ENCODE results near the gene GHITM. TPM values are rescaled to one million over a fixed set of nuclear protein-coding genes. Genes with fewer than 3 reads are reported as not detected.
A peak's percentile ranks its signal among the peaks of the same experiment; 100 is the strongest.
"Not testable (repeated sequence)": the region's sequence is repeated elsewhere in the genome, so short reads cannot be mapped to it uniquely, and the experiment has no call there.

GHITM gene
- total and polyA plus RNA-seq, 10 donors = 69.2 to 152 (median 102) TPM

DNA sequence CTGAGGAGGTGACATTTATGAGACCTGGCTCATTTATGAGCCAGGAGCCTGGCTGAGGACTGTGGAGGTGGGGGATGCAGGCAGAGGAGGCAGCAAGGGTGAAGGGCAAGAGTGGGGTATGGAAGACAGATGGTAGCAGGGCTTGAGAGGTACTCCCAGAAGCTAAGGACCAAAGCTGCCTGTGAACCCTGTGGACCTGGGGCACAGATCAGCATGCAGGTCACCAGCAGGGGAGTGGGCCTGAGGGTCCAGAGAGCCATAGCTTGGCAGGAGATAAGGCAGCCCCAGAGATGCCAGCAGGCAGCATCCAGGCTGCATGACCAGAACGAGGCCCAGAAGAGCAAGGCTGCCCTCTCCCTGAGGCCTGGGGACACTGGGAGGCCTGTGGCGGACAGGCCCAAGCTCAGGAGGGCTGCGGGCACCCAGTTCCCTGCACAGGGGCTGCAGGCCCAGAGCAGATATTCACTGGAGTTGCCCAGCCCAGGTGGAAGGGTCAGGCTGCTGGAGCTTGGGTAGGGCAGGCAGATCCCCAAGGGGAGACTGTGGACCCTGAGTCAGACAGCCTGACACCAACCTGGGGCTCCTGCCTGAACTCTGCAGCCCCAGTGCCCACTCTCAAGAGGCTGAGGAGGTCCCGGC lies 37.6 kb downstream of the GHITM start:
- no peak for TF ChIP-seq POLR2AphosphoS5 (IDR thresholded peaks at IDR 0.05)
- TF ChIP-seq, protein P1, sequence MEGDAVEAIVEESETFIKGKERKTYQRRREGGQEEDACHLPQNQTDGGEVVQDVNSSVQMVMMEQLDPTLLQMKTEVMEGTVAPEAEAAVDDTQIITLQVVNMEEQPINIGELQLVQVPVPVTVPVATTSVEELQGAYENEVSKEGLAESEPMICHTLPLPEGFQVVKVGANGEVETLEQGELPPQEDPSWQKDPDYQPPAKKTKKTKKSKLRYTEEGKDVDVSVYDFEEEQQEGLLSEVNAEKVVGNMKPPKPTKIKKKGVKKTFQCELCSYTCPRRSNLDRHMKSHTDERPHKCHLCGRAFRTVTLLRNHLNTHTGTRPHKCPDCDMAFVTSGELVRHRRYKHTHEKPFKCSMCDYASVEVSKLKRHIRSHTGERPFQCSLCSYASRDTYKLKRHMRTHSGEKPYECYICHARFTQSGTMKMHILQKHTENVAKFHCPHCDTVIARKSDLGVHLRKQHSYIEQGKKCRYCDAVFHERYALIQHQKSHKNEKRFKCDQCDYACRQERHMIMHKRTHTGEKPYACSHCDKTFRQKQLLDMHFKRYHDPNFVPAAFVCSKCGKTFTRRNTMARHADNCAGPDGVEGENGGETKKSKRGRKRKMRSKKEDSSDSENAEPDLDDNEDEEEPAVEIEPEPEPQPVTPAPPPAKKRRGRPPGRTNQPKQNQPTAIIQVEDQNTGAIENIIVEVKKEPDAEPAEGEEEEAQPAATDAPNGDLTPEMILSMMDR (IDR thresholded peaks at IDR 0.05 in 8 of 11, conservative IDR thresholded peaks at IDR 0.05 in 3 of 11) = no peak
- Histone ChIP-seq H3K9me3 (no peaks in the 10 kb centered on the region), H3K36me3 (no peaks in the 10 kb centered on the region), H3K27me3 (replicated peaks in 1 of 7) (no peaks in the 10 kb centered on the region), H3K4me3 (peak overlapping the region in 1 of 8 donors; percentile 1), H3K4me1 (peaks cover 0 to 40% (median 24%) of the 10 kb centered on the region in 6 donors), H3K27ac (peak overlapping the region in 7 of 8 donors; percentile 10 to 82 (median 66))
- DNase-seq = no peak
- WGBS, 5 donors = 80 to 94% (median 85%) methylated on average over 2 to 4 of the region's 4 CpGs
- intact Hi-C loops (cut with DNase I; ENCODE audit: low total_unique reads) = no loop called here

DNA sequence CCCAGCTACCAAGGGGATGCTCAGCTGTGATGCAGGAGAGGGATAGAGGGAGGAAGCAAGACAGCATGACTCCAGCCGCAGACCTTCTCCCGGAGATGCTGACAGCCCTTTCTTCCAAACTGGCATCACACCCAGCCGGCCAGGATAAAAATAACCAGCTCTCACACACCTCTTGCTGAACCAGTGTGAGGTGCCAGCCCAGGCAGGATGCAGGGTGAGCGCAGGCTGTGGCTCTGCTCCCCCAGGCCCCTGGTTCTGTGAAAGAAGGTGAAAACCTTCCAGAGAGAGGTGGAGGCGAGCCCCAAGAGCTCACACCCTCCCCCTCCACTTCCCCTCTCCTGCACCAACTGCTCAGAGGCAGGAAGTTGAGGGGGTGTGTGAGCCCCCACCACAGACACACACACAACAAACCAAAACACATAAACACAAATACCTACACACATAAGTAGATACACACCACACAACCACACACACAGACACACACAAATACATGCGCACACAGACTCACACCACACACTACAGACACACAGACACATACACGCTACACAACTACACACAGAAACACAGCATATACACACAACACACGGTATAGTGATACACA lies 38.3 kb downstream of the GHITM start:
- WGBS, 5 donors = 35 to 44% (median 39%) methylated on average over 8 of the region's 8 CpGs
- H3K27me3 ChIP-seq (replicated peaks in 1 of 7) = no peaks in the 10 kb centered on the region
- peak; percentile 41 to 56 (median 54) for TF ChIP-seq POLR2AphosphoS5 (IDR thresholded peaks at IDR 0.05)
- TF ChIP-seq, protein P1 (IDR thresholded peaks at IDR 0.05 in 8 of 11, conservative IDR thresholded peaks at IDR 0.05 in 3 of 11) = no peak
- peak overlapping the region in 7 of 8 donors; percentile 10 to 82 (median 66) for H3K27ac ChIP-seq
- peak; percentile 87 for DNase-seq
- H3K36me3 ChIP-seq = no peaks in the 10 kb centered on the region
- H3K4me3 ChIP-seq = peak overlapping the region in 1 of 8 donors; percentile 1
- intact Hi-C loops (cut with DNase I; ENCODE audit: low total_unique reads) = no loop called here
- H3K9me3 ChIP-seq = no peaks in the 10 kb centered on the region
- H3K4me1 ChIP-seq = peaks cover 0 to 35% (median 24%) of the 10 kb centered on the region in 6 donors

DNA sequence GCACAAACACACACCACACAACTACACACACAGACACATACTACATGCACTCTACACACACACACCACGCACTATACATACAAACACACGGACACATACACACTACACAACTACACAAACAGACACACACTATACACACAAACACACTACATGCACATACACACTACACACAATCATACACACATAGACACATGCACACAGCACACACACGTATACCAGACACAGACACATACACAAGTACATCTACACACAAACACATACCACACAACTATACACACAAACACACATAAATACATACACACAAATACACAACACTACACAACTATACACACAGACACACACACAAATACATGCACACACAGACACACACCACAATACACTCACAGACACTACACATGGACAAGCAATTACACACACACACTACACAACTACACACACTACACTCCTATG lies 38.9 kb downstream of the GHITM start:
- 95 to 100% (median 96%) methylated on average over 3 of the region's 3 CpGs for WGBS, 5 donors
- Histone ChIP-seq H3K36me3 (no peaks in the 10 kb centered on the region), H3K4me3 (no peak overlapping the region), H3K27me3 (replicated peaks in 1 of 7) (no peaks in the 10 kb centered on the region), H3K9me3 (no peaks in the 10 kb centered on the region), H3K27ac (peak overlapping the region in 4 of 8 donors; percentile 26 to 82 (median 71)), H3K4me1 (peaks cover 0 to 35% (median 24%) of the 10 kb centered on the region in 6 donors)
- intact Hi-C loops (cut with DNase I; ENCODE audit: low total_unique reads) = no loop called here
- TF ChIP-seq, protein P1 (IDR thresholded peaks at IDR 0.05 in 8 of 11, conservative IDR thresholded peaks at IDR 0.05 in 3 of 11) = peak in 1 of 11 experiments; percentile 18
- TF ChIP-seq POLR2AphosphoS5 (IDR thresholded peaks at IDR 0.05) = no peak
- DNase-seq = no peak

DNA sequence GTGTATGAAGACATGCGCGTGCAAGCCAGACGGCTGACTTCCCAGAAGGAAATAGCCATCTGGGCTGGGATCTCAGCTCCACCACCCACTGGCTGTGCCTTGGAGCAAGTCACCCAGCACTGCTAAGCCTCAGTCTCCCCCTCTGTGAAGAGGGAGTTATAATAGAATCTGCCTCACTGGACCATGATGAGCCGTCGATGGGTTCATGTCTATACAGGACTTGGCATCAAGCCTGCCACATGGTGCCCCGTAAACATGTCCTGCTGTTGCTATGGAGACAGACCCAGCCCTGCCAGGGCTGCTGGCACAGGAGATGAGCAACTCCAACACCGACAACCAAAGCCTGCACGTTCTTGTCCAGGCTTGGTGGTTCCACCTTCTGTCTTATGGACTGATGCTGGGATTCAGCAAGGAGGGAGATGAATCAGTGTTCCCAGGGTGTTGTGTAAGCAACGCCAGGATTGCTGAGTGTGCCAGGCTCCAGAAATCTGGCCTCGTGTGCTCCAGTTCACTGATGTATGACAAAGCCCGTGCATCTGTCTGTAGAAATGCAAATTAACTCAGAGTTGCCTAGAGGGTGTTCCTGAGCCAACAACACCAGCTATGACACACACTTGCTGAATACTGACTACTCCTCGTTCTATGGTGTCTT lies 39.9 kb downstream of the GHITM start:
- no peak for TF ChIP-seq POLR2A (IDR thresholded peaks at IDR 0.05)
- TF ChIP-seq, protein P1 (IDR thresholded peaks at IDR 0.05 in 8 of 11, conservative IDR thresholded peaks at IDR 0.05 in 3 of 11) = no peak
- TF ChIP-seq POLR2AphosphoS5 (IDR thresholded peaks at IDR 0.05) = no peak
- no peaks in the 10 kb centered on the region for H3K9me3 ChIP-seq
- no peak overlapping the region for H3K4me3 ChIP-seq
- peaks cover 0 to 37% (median 24%) of the 10 kb centered on the region in 6 donors for H3K4me1 ChIP-seq
- intact Hi-C loops (cut with DNase I; ENCODE audit: low total_unique reads) = no loop called here
- no peak for DNase-seq
- peak overlapping the region in 1 of 8 donors; percentile 46 for H3K27ac ChIP-seq
- H3K36me3 ChIP-seq = no peaks in the 10 kb centered on the region
- 57 to 69% (median 60%) methylated on average over 12 of the region's 12 CpGs for WGBS, 5 donors
- no peaks in the 10 kb centered on the region for H3K27me3 ChIP-seq (replicated peaks in 1 of 7)

DNA sequence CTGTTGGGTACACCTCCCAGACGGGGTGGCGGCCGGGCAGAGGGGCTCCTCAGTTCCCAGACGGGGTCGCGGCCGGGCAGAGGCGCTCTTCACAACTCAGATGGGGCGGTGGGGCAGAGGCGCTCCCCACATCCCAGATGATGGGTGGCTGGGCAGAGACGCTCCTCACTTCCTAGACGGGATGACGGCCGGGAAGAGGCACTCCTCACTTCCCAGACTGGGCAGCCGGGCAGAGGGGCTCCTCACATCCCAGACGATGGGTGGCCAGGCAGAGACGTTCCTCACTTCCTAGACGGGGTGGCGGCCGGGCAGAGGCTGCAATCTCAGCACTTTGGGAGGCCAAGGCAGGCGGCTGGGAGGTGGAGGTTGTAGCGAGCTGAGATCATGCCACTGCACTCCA lies 41.1 kb downstream of the GHITM start:
- H3K27ac ChIP-seq; H3K4me3 ChIP-seq; H3K9me3 ChIP-seq; intact Hi-C loops (cut with DNase I; ENCODE audit: low total_unique reads); H3K27me3 ChIP-seq (replicated peaks in 1 of 7); DNase-seq; H3K36me3 ChIP-seq: not testable (repeated sequence)
- WGBS, 5 donors = 85 to 90% (median 88%) methylated on average over 9 to 20 of the region's 22 CpGs
- H3K4me1 ChIP-seq = peaks cover 0 to 41% (median 24%) of the 10 kb centered on the region in 6 donors

Data from spleen (tissue), 11 donors.